ENCODE results near the gene EIF2S3.
"Not testable (repeated sequence)": the region's sequence is repeated elsewhere in the genome, so short reads cannot be mapped to it uniquely, and the experiment has no call there.

EIF2S3 gene

DNA sequence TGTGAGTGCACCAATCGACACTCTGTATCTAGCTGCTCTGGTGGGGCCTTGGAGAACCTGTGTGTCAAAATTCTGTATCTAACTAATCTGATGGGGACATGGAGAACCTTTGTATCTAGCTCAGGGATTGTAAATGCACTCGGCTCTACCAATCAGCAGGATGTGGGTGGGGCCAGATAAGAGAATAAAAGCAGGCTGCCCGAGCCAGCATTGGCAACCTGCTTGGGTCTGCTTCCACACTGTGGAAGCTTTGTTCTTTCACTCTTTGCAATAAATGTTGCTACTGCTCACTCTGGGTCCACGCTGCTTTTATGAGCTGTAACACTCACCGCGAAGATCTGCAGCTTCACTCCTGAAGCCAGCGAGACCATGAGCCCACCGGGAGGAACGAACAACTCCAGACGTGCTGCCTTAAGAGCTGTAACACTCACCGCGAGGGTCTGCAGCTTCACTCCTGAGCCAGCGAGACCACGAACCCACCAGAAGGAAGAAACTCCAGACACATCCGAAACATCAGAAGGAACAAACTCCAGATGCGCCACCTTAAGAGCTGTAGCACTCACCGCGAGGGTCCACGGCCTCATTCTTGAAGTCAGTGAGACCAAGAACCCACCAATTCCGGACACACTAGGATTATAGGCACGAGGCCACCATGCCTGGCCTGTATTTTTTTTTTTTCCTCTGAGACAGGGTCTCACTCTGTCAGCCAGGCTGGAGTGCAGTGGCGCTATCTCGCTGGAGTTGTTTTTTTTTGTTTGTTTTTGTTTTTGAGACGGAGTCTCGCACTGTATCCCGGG, 4.0 kb upstream of the EIF2S3 start:
- not testable (repeated sequence) for DNase-seq (ENCODE audit: low spot score)

DNA sequence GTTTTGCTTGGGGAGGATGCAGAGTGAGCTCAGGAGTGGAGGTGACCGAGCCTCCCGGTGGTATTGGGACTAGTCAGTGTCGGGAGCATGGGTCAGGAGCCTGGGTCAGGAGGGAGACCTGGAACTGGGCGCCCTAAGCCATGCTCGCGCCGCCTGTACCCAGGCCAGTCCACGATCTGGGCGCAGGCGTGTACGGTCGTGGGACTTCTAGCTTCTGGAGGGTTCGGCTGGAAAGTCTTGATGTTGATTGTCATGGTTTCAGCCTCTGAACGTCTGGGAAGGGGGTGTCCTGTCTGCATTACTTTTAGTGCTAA, 244 bp downstream of the EIF2S3 start:
- DNase-seq (ENCODE audit: low spot score): no peak

DNA sequence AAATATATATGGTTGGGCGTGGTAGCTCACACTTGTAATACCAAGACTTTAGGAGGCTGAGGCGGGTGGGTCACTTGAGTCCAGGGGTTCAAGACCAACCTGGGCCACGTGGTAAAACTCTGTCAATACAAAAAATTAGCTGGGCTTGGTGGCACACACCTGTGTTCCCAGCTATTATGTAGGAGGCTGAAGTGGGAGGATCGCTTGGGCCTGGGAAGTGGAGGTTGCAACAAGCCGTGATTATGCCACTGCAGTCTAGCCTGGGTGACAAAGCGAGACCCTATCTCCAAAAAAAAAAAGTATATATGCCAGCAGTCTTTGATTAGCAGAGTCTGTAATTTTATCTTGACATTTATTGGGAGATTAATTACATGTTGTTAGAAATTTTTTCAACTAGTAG, 8.7 kb downstream of the EIF2S3 start:
- DNase-seq (ENCODE audit: low spot score): no peak

DNA sequence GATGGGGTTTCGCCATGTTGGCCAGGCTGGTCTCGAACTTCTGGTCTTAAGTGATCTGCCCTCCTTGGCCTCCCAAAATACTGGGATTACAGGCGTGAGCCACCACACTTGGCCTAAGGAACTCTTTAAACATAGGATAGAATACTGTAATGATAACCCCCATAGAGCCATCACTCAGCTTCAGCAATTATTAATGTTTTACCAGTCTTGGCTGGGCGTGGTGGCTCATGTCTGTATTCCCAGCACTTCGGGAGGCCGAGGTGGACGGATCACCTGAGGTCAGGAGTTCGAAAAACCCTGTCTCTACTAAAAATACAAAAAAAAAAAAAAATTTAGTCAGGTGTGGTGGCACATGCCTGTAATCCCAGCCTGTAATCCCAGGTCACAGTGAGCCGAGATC, 15.1 kb downstream of the EIF2S3 start:
- no peak for DNase-seq (ENCODE audit: low spot score)

DNA sequence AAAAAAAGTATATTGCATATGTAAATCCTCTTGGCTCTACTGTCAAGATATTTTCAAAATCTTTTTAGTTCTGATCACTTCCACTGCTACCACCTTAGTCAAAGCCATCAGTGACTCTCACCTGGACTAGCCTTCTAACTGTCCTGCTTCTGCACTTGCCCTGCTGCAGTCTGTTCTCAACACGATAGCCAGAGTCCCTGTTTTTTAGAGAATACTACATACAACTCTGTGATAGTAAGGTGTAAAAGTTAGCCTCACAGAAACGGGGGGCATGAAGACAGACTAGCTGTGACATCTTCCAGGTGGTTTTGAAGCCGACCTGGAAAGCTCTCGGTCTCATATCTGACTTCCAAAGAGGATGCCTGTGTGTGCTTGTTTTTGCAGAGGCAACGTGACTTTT, 24.7 kb downstream of the EIF2S3 start:
- DNase-seq (ENCODE audit: low spot score): no peak

DNA sequence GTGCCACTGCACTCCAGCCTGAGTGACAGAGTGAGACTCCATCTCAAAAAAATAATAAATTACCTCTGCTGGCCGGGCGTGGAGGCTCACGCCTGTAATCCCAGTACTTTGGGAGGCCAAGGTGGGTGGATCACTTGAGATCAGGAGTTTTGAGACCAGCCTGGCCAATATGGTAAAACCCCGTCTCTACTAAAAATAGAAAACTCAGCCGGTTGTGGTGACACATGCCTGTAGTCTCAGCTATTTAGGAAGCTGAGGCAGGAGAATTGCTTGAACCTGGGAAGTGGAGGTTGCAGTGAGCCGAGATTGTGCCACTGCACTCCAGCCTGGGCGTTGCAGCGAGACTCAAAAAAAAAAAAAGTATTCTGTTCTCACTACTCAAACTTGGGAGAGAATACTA, 25.5 kb downstream of the EIF2S3 start:
- DNase-seq (ENCODE audit: low spot score): not testable (repeated sequence)

DNA sequence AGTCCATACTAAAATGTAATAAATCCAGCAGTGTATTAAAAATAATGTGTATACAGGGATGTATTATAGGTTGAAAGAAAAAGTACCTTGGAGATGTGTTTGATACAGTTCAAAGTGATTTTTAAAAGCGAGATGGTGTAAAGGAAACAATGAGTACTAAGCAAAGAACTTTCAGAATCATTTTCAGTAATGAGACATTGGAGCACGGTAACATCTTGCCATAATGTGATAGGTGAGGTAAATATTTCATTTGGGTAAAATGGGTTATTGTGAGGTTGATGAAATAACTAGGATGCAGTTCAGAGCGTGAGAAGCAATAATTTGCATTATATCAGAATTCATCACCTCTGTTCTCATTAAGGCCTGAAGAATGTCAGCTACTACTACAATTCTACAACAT, 25.9 kb downstream of the EIF2S3 start:
- DNase-seq (ENCODE audit: low spot score): no peak

DNA sequence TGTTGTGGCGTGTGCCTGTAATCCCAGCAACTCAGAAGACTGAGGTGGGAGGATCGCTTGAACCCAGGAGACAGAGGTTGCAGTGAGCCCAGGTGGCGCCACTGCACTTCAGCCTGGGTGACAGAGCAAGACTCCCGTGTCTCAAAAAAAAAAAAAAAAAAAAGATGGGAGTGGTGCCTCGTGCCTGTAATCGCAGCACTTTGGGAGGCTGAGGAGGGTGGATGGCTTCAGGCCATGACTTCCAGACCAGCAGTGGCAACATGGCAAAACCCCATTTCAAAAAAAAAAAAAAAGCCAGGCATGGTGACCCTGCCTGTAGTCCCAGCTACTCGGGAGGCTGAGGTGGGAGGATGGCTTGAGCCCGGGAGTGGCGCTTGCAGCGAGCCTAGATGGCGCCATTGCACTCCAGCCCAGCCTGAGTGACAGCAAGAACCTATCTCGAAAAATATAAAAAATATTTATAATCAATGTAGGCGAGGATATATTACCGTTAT, 27.0 kb downstream of the EIF2S3 start:
- no peak for DNase-seq (ENCODE audit: low spot score)

DNA sequence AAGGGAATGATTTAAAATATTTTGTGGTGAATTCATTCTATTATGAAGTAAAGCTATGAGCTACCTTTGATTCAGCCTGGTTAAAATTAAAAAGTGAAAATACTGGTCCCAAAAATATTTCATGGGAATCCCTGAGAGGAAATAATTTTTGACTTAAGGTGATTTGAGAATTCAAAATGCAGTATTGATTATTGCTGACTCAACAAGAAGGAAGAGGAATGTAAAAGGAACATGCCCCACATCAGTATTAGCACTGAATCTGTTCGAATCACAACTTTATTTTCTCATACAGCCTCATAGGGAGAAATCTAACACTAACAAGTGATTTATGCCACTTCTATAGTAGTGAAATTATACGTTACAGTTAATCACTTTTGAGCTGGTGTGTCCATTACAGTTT, 27.7 kb downstream of the EIF2S3 start:
- no peak for DNase-seq (ENCODE audit: low spot score)

DNA sequence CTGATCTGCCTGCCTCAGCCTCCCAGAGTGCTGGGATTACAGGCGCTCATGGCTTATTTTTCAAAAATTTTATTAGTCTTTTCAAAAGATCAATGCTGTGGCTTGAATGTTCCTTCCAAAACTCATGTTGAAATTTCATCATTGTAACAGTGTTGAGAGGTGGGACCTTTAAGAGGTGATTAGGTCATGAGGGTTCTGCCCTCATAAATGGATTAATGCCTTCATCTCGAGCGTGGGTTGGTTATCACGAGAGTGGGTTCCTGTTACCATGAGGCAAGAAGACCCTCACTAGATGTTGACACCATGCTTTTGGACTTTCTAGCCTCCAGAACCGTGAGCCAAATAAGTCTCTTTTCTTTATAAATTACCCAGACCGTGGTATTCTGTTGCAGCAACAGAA, 30.3 kb downstream of the EIF2S3 start:
- no peak for DNase-seq (ENCODE audit: low spot score)

DNA sequence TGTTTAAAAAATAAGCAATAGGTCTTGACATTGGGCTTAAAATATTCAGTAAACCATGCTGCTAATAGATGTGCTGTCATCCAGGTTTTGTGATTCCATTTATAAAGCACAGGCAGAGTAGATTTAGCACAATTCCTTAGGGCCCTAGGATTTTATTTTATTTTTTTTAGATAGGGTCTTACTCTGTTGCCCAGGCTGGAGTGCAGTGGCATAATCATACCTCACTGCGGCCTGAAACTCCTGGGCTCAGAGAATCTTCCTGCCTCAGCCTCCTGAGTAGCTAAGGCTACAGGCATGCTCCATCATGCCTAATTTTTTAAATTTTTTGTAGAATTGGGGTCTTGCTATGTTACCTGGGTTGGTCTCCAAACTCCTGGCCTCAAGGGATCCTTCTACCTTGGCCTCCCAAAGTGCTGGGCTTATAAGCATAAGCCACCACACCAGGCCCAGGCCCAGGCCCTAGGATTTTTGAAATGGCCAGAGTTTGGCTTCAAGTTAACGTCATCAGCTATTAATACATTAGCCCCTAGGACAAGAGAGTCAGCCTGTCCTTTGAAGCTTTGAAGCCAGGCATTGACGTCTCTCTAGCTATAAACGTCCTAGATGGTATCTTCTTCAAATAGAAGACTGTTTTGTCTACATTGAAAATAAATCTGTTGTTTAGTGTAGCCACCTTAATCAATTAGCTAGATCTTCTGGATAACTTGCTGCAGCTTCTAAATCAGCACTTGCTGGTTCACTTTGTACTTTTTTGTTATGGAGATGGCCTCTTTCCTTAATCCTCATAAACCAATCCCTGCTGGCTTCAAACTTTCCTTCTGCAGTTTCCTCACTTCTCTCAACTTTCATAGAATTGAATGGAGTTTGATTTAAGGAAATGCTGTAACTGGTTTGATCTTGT, 35.8 kb downstream of the EIF2S3 start:
- no peak for DNase-seq (ENCODE audit: low spot score)

DNA sequence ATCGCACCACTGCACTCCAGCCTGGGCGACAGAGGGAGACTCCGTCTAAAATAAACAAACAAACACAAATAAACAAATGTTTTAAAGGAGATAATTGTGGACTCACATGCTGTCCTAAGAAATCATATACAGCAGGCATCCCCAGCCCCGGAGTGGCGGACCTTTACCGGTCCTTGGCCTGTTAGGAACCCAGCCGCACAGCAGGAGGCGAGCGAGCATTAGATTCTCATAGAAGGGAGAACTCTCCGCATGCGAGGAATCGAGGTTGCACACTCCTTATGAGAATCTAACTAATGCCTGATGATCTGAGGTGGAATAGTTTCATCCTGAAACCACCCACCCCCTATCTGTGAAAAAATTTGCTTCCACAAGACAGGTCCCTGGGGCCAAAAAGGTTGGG, 39.0 kb downstream of the EIF2S3 start:
- no peak for DNase-seq (ENCODE audit: low spot score)

DNA sequence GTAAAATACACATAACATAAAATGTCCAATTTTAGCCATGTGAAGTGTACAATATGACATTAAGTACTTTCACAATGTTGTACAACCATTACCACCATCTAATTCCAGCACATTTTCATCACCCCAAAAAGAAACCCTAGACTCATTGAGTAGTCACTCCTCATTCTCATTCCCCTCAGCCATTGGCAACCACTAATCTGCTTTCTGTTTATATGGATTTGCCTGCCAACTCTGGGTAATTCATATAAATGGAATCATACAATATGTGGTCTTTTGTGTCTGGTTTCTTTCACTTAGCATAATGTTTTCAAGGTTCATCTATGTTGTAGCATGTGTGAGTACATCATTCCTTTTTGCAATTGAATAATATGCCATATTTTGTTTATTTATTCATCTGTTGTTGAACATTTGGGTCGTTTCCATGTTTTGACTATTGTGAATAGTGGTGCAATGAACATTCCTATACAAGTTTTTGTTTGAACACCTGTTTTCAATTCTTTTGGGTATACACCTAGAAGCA, 43.0 kb downstream of the EIF2S3 start:
- DNase-seq (ENCODE audit: low spot score): no peak

DNA sequence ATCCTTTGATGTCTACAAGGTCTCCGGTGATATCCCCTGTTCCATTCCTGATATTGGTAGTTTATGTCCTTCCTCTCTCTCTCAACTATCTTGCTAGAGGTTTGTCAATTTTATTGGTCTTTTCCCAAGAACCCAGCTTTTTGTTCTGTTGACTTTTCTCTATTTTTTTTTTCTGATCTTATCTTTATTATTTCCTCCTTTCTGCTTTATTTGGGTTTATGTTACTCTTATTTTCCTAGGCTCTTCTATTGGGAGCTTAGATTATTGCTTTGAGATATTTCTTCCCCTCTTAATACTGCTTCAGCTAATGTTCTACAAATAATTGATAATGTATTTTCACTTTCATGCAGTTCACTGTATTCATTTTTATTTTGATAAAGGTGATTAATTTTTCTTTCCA, 44.2 kb downstream of the EIF2S3 start:
- no peak for DNase-seq (ENCODE audit: low spot score)

DNA sequence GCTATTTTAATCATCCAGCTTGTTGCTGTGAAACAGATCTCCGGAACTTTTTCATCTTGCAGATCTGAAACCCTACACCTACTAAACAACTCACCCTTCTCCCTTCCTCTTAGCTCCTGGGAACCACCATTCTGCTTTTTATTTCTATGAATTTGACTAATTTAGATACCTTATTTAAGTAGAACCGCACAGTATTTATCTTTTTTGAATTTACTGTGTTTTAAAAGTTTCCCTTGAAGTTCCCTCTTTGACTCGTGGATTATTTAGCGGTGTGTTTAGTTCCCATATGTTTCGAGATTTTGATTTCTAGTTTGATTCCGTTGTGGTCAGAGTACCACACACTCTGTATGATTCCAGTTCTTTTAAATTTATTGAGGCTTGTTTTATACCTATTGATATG, 44.6 kb downstream of the EIF2S3 start:
- no peak for DNase-seq (ENCODE audit: low spot score)

DNA sequence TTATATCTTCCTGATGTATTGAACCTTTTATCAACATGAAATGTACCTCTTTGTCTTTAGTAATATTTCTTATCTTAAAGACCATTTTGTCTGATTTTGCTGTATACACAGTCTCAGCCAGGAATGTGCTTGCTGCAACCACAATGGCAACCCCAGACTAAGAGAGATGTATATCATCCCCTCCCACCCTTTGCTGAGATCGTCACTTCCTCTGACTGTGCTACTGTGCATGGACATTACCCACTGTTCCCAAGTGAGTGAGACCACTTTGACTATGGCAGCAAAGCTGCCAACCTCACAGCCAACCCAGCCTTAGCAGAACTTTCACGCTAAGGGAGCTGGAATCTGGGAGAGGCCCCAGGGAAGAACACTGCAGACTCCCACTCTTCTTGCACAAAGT, 46.0 kb downstream of the EIF2S3 start:
- no peak for DNase-seq (ENCODE audit: low spot score)

DNA sequence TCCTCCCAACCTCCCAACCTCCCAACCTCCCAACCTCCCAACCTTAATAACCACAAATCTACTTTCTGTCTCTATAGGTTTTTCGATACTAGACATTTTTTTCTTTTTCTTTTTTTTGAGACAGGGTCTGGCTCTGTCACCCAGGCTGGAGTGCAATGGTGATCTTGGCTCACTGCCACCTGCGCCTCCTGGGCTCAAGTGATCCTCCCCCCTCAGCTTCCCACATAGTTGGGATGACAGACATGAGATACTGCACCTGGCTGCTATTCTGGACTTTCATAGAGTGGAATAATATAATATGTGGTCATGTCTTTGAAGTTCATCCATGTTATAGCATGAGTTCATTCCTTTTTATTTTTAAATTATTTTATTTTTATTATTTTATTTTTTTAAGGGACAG, 55.3 kb downstream of the EIF2S3 start:
- no peak for DNase-seq (ENCODE audit: low spot score)

DNA sequence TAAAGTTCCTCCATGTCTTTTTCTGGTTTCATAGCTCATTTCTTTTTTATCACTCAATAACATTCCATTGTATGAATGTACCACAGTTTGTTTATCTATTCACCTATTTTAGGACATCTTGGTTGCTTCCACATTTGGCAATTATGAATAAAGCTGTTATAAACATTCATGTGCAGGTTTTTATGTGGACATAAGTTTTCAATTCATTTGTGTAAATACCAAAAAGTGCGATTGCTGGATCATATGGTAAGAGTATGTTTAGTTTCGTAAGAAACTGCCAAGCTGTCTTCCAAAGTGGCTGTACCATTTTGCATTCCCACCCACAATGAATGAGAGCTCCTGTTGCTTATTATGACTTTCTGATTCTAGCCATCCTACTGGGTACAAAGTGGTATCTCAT, 58.4 kb downstream of the EIF2S3 start:
- no peak for DNase-seq (ENCODE audit: low spot score)

DNA sequence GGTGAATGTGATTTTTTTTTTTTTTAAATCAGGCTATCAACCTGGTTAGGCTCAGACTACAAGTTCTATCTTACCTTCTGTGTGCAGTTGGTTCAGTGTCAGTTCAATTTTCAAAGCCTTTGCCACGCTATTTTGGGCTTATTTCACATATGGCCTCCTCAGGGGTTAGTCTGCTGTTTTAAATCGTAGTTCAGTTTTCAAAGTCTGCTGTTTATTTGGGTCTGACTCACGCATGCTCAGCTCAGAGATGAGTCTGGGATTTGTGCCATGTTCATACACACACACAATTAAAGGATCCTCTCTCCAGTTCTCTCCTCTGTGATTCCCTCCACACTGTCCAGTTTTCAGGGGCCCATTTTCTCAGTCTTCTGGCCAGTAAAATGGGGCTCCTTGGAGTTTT, 62.5 kb downstream of the EIF2S3 start:
- no peak for DNase-seq (ENCODE audit: low spot score)

DNA sequence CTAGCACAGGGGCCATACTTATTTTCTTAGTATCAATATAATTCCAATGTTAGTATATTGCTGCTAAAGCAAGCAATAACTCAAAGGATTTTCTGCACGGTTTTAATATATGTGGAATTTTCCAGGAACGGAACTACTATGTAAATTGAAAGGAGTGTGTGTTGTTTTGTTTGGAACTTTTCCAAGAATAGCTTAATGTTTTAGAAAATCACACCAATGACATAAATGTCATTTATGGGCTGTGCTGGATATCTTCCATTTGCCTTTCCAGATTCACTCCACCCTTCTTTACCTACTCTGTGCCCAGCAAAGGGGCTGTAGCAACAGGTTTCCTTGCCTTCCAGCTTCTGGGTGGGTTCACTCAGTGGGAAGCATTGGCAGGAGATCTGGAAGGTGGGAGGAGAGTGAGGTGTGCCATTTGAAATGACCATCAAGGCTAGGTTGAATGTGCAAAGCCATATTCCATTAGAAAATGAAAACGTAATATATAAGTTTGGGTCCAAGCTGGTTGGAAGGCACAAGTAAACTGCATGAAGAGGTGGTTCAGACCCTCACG, 69.6 kb downstream of the EIF2S3 start:
- no peak for DNase-seq (ENCODE audit: low spot score)

DNA sequence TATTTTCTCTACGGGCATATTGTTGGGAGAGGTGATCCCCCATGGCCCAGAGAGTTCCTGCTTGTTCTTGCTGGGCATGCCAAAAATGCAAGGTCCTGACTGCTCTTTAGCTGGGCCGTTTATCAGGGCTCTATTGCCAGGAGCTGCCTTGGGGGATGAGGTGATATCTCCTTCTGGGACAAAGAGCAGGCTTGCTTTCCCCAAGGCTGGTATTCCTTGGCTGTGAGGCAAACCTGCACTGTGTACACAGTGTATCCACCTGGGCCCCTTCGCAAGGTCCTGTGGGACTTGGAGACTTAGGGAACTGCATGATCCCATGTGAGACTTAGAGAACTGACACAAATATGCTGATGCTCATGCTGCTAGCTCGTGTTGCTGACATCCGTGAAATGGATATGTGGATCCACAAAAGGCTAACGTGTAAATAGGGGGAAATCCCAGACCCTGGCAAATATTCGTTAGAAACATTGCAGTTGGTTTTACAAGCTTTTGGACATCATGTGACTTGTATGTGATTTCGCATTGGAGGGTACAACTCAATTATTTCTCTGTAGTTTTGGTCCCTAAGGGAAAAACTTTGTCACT, 70.4 kb downstream of the EIF2S3 start:
- DNase-seq (ENCODE audit: low spot score): no peak

All from HuH-7.5 (cell line).